GM21723 (cell line): Measurements from ENCODE around the gene TAF1L.
A peak's percentile ranks its signal among the peaks of the same experiment; 100 is the strongest.

ENCODE experiments used
- ATAC-seq: cut with Tn5 transposase; IDR thresholded peaks from one replicate; pipeline ENCODE4 v1.9.1; 2021; ENCODE audit warnings: mild to moderate bottlenecking, moderate library complexity; ENCODE audit not compliant: unreplicated experiment

The TAF1L gene

GRCh38 chr9:32589083-32589723 is 46.3 kb downstream of the TAF1L start:
- ATAC-seq, result peak; percentile 74

GRCh38 chr9:32587901-32588300 is 47.6 kb downstream of the TAF1L start:
- ATAC-seq, result no peak

DNA sequence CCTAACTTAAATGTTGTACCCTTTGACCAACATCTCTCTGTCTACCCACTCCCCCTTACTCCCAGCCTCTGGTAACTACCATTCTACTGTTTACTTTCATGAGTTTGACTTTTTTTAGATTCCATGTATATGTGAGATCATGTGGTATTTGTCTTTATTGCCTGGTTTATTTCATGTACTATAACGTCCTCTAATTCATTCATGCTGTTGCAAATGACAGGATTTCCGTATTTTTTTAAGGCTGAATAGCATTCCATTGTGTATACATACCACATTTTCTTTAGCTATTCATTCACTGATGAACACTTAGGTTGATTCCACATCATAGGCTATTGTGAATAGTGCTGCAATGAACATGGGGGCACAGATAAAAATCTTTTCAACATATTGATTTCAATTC is 50.7 kb downstream of the TAF1L start:
- ATAC-seq, result no peak

DNA sequence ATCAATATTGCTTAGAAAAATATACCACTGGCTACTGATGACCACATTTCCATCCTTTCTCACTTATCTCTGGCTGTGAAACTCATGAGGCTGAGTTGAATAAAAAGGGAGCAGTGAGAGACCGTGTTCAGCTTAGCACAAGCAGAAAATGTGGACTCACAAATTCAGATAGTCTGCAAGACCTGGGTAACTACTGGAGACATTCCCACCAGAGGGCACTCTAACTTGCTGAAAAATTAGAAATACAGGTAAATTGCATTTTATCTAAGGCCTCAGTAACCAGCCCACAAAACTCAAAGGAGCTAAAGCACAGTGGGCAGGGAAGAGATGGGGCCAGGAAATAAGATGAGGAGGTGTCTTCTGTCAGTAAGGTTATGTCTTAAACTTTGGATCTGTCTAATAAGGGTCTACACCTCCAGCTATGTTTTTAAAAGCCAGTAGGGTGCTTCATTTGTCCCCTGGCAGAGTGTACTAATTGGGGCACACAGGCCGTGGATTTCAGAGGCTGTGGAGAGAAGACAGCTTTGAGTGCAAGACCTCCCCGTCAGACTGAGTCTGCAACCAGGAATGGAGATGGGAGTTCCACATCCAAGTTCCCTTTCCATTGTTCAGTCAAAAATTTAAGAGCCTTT is 53.8 kb downstream of the TAF1L start:
- peak; percentile 41 for ATAC-seq

GRCh38 chr9:32580631-32581300 is 54.7 kb downstream of the TAF1L start:
- ATAC-seq, result no peak

DNA sequence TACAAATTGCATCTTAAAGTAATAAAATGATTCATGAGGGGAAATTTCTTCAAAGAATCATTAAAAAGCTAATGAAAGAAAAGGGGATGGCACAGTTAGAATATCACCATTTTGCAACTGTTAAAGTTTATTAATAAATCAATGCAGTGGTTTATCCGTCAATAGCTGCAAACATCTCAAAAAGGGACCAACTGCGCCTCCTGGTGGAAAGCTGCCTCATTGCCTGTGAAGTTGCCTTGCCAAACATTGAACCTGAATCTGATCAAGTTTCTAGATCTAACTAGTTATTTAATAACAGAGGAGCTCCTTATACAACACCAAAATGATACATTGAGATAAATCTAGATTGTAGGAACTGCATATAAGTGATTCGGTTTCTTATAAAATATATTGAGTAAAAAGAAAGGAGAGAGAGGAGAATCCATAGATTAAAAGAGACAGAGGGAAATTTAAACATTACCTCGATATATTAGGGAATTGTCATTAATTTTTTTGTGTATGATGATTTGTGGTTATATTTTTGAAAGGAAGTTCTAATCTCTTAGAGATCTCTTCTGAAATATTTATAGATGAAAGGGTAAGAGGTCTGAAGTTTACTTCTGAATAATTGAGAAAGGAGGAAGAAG is 55.6 kb downstream of the TAF1L start:
- ATAC-seq, result peak; percentile 49
